Mesendoderm (in vitro differentiated cells): Measurements from ENCODE around the gene PPP1R1C.

Experiments used
- DNase-seq: peaks from one replicate; pipeline ENCODE4 v3.0.0; 2013
- H2AK5ac ChIP-seq: 2 replicates; pipeline ENCODE4 v1.6.1; 2013; ENCODE audit warnings: low read length, inconsistent platforms
- H2BK120ac ChIP-seq: 2 replicates; pipeline ENCODE4 v1.6.1; 2013; ENCODE audit warnings: low read depth, mild to moderate bottlenecking, low read length, moderate library complexity, mixed read lengths
- H2BK15ac ChIP-seq: replicated peaks from 2 replicates; pipeline ENCODE4 v1.6.1; 2013; ENCODE audit warnings: low read depth, mild to moderate bottlenecking, moderate library complexity
- H2BK5ac ChIP-seq: 2 replicates; pipeline ENCODE4 v1.6.1; 2013; ENCODE audit warnings: low read length, inconsistent platforms
- H3K18ac ChIP-seq: 2 replicates; pipeline ENCODE4 v1.6.1; 2013; ENCODE audit warnings: mild to moderate bottlenecking, low read length, mixed read lengths
- H3K23ac ChIP-seq: one replicate; pipeline ENCODE4 v1.6.1; 2013; ENCODE audit warnings: low read length
- H3K27ac ChIP-seq: 2 replicates; pipeline ENCODE4 v1.5.1; 2013; ENCODE audit warnings: low read depth, mild to moderate bottlenecking, inconsistent platforms, low read length, moderate library complexity
- H3K27me3 ChIP-seq: 2 replicates; pipeline ENCODE4 v1.6.1; 2013; ENCODE audit warnings: low read length, control low read depth, mild to moderate bottlenecking, inconsistent platforms; ENCODE audit not compliant: insufficient read depth, poor library complexity
- H3K36me3 ChIP-seq: 2 replicates; pipeline ENCODE4 v1.6.1; 2013; ENCODE audit warnings: low read length, inconsistent platforms; ENCODE audit not compliant: control insufficient read depth, insufficient read depth
- H3K4ac ChIP-seq: one replicate; pipeline ENCODE4 v1.6.1; 2013; ENCODE audit warnings: low read depth, mild to moderate bottlenecking, low read length, moderate library complexity
- H3K4me1 ChIP-seq: 2 replicates; pipeline ENCODE4 v1.6.1; 2013; ENCODE audit warnings: low read depth, low read length, inconsistent platforms; ENCODE audit not compliant: control insufficient read depth
- H3K4me2 ChIP-seq: 2 replicates; pipeline ENCODE4 v1.6.1; 2013; ENCODE audit warnings: low read length
- H3K4me3 ChIP-seq: 2 replicates; pipeline ENCODE4 v1.5.1; 2013; ENCODE audit warnings: mild to moderate bottlenecking, low read length
- H3K56ac ChIP-seq: one replicate; pipeline ENCODE4 v1.6.1; 2013; ENCODE audit warnings: low read length
- H3K79me1 ChIP-seq: 2 replicates; pipeline ENCODE4 v1.6.1; 2013; ENCODE audit warnings: low read length, inconsistent platforms
- H3K79me2 ChIP-seq: 2 replicates; pipeline ENCODE4 v1.6.1; 2013; ENCODE audit warnings: mild to moderate bottlenecking, low read length; ENCODE audit not compliant: control insufficient read depth, insufficient read depth
- H3K9ac ChIP-seq: 2 replicates; pipeline ENCODE4 v1.6.1; 2013; ENCODE audit warnings: low read length, inconsistent platforms
- H4K5ac ChIP-seq: one replicate; pipeline ENCODE4 v1.6.1; 2013; ENCODE audit warnings: low read length
- H4K8ac ChIP-seq: one replicate; pipeline ENCODE4 v1.6.1; 2013; ENCODE audit warnings: low read depth, mild to moderate bottlenecking, control low read depth, low read length, moderate library complexity
- WGBS: extraction: QIAGEN DNeasy Blood & Tissue Kit; methylation state at CpG from one replicate; pipeline ENCODE4 v1.1.7; 2013; ENCODE audit warnings: low lambda C conversion rate, missing lambda C conversion rate; ENCODE audit not compliant: insufficient coverage; ENCODE audit errors: extremely low coverage; 5-methylcytosine and 5-hydroxymethylcytosine counted together

Gene PPP1R1C

GRCh38 chr2:182133195-182133891, 147.7 kb downstream of the PPP1R1C start:
- Histone ChIP-seq H3K79me1 (no peaks in the 10 kb centered on the region), H3K27ac (no peak overlapping the region), H3K9ac (no peak overlapping the region), H4K8ac (no peak overlapping the region), H4K5ac (no peak overlapping the region), H3K4ac (no peak overlapping the region), H3K4me1 (no peaks in the 10 kb centered on the region), H3K27me3 (no peaks in the 10 kb centered on the region), H3K79me2 (no peaks in the 10 kb centered on the region), H3K23ac (no peak overlapping the region), H3K4me3 (no peak overlapping the region), H2BK120ac (no peak overlapping the region), H3K36me3 (no peaks in the 10 kb centered on the region), H2BK15ac (no peak overlapping the region), H2AK5ac (no peak overlapping the region), H3K18ac (no peak overlapping the region), H3K4me2 (no peak overlapping the region), H2BK5ac (no peak overlapping the region), H3K56ac (no peak overlapping the region)
- DNase-seq: no peak
- no CpG with 5 or more reads among the region's 1 CpG for WGBS

GRCh38 chr2:182134201-182134600, 148.5 kb downstream of the PPP1R1C start:
- no peak overlapping the region for H2BK5ac ChIP-seq
- H2AK5ac ChIP-seq: no peak overlapping the region
- H2BK15ac ChIP-seq: no peak overlapping the region
- DNase-seq: no peak
- no peaks in the 10 kb centered on the region for H3K79me1 ChIP-seq
- no peak overlapping the region for H3K4me2 ChIP-seq
- H3K18ac ChIP-seq: no peak overlapping the region
- H3K4me3 ChIP-seq: no peak overlapping the region
- no peak overlapping the region for H4K5ac ChIP-seq
- no peaks in the 10 kb centered on the region for H3K79me2 ChIP-seq
- H3K4me1 ChIP-seq: no peaks in the 10 kb centered on the region
- no CpG with 5 or more reads among the region's 1 CpG for WGBS
- no peak overlapping the region for H4K8ac ChIP-seq
- no peak overlapping the region for H3K4ac ChIP-seq
- H3K36me3 ChIP-seq: no peaks in the 10 kb centered on the region
- no peak overlapping the region for H3K27ac ChIP-seq
- H3K27me3 ChIP-seq: no peaks in the 10 kb centered on the region
- H2BK120ac ChIP-seq: no peak overlapping the region
- no peak overlapping the region for H3K56ac ChIP-seq
- H3K23ac ChIP-seq: no peak overlapping the region
- no peak overlapping the region for H3K9ac ChIP-seq

- WGBS: no CpG with 5 or more reads among the region's 6 CpGs
- H2BK120ac ChIP-seq: no peak overlapping the region
- no peak overlapping the region for H4K5ac ChIP-seq
- H2BK15ac ChIP-seq: no peak overlapping the region
- DNase-seq: no peak
- no peak overlapping the region for H3K23ac ChIP-seq
- H3K4ac ChIP-seq: no peak overlapping the region
- H3K27me3 ChIP-seq: no peaks in the 10 kb centered on the region
- no peak overlapping the region for H3K56ac ChIP-seq
- no peaks in the 10 kb centered on the region for H3K79me1 ChIP-seq
- no peak overlapping the region for H3K27ac ChIP-seq
- H3K79me2 ChIP-seq: no peaks in the 10 kb centered on the region
- H3K9ac ChIP-seq: no peak overlapping the region
- no peak overlapping the region for H3K18ac ChIP-seq
- no peaks in the 10 kb centered on the region for H3K4me1 ChIP-seq
- no peak overlapping the region for H3K4me3 ChIP-seq
- no peak overlapping the region for H4K8ac ChIP-seq
- H2AK5ac ChIP-seq: no peak overlapping the region
- H2BK5ac ChIP-seq: no peak overlapping the region
- no peak overlapping the region for H3K4me2 ChIP-seq
- no peaks in the 10 kb centered on the region for H3K36me3 ChIP-seq
These were observed 156.4 kb downstream of the PPP1R1C start for GRCh38 chr2:182142062-182142461.

GRCh38 chr2:182144041-182144775, 158.6 kb downstream of the PPP1R1C start:
- WGBS: no CpG with 5 or more reads among the region's 7 CpGs
- DNase-seq: peak; percentile 82
- H3K4me1 ChIP-seq: no peaks in the 10 kb centered on the region
- H3K23ac ChIP-seq: no peak overlapping the region
- no peak overlapping the region for H3K4me3 ChIP-seq
- H3K27ac ChIP-seq: no peak overlapping the region
- no peaks in the 10 kb centered on the region for H3K27me3 ChIP-seq
- no peaks in the 10 kb centered on the region for H3K79me1 ChIP-seq
- no peak overlapping the region for H2BK120ac ChIP-seq
- no peak overlapping the region for H4K8ac ChIP-seq
- H3K9ac ChIP-seq: no peak overlapping the region
- H4K5ac ChIP-seq: no peak overlapping the region
- H3K4me2 ChIP-seq: no peak overlapping the region
- H3K4ac ChIP-seq: peak overlapping the region; percentile 36
- H3K79me2 ChIP-seq: no peaks in the 10 kb centered on the region
- H3K18ac ChIP-seq: no peak overlapping the region
- H2BK15ac ChIP-seq: no peak overlapping the region
- H3K56ac ChIP-seq: no peak overlapping the region
- no peak overlapping the region for H2BK5ac ChIP-seq
- no peak overlapping the region for H2AK5ac ChIP-seq
- H3K36me3 ChIP-seq: no peaks in the 10 kb centered on the region

- Histone ChIP-seq H3K18ac (peak overlapping the region; percentile 64), H3K79me2 (no peaks in the 10 kb centered on the region), H2BK120ac (no peak overlapping the region), H3K56ac (no peak overlapping the region), H3K4me3 (no peak overlapping the region), H4K5ac (no peak overlapping the region), H3K4me2 (no peak overlapping the region), H2BK15ac (no peak overlapping the region), H3K4ac (peak overlapping the region; percentile 36), H2BK5ac (no peak overlapping the region), H3K79me1 (no peaks in the 10 kb centered on the region), H3K27ac (no peak overlapping the region), H3K23ac (no peak overlapping the region), H3K27me3 (no peaks in the 10 kb centered on the region), H3K36me3 (no peaks in the 10 kb centered on the region), H3K4me1 (no peaks in the 10 kb centered on the region), H4K8ac (no peak overlapping the region), H3K9ac (no peak overlapping the region), H2AK5ac (no peak overlapping the region)
- peak; percentile 66 for DNase-seq
- no CpG with 5 or more reads among the region's 1 CpG for WGBS
These were observed 159.1 kb downstream of the PPP1R1C start for GRCh38 chr2:182144776-182145165.
